Measurements from ENCODE around the gene RPH3AL.

Gene RPH3AL

DNA sequence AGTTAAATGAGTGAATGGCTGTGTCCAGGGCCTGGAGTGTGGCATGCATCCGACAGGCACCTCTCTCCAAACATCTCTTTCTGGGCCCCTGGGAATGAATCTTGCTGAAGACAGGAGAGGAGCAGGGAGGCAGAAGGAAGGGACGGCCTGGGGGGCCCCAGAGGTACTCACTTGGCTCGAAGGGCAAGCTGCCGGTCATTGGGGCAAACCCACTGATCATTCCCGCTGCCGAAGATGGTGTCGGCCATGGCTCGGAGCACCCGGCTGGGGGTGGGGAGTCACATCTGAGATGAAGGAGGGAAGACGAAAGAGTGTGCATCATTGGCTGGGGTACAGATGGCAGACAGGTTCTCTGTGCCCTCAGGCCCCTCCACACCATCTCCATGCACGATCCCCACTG lies 25.3 kb downstream of the RPH3AL start:
- no peak overlapping the region for H3K4me3 ChIP-seq (ENCODE audit: low read depth, low read length)
- TF ChIP-seq, protein P1, sequence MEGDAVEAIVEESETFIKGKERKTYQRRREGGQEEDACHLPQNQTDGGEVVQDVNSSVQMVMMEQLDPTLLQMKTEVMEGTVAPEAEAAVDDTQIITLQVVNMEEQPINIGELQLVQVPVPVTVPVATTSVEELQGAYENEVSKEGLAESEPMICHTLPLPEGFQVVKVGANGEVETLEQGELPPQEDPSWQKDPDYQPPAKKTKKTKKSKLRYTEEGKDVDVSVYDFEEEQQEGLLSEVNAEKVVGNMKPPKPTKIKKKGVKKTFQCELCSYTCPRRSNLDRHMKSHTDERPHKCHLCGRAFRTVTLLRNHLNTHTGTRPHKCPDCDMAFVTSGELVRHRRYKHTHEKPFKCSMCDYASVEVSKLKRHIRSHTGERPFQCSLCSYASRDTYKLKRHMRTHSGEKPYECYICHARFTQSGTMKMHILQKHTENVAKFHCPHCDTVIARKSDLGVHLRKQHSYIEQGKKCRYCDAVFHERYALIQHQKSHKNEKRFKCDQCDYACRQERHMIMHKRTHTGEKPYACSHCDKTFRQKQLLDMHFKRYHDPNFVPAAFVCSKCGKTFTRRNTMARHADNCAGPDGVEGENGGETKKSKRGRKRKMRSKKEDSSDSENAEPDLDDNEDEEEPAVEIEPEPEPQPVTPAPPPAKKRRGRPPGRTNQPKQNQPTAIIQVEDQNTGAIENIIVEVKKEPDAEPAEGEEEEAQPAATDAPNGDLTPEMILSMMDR (IDR thresholded peaks at IDR 0.05; ENCODE audit: borderline replicate concordance, insufficient read depth, low read depth, low read length), result no peak

DNA sequence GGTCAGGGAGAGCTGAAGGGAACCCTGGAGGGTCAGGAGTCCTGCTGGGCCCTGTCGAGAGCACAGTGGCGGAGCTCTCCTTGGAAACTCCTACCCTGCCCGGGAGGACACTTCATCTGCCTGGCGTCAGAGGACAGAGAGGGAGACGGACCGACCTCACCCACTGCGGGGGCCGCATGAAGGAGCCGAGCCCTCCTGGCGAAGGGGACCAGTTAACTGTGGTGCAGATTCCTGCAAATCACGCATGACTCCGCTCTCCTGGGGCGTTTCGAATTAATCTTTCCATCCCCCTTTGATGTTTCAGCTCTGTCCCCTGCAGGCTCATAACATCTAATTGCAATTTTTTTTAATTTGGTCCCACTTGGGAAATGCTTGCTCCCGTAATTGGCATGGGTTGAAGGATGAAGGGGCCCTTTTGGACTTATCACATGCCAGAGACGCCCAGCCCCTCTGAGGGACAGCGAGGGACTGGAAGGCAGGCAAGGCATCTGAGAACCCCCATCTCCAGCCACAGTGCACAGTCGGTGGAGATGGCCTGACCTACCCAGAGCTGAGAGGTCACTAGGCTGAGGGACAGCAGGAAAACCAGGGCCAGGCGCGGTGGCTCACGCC lies 26.5 kb downstream of the RPH3AL start:
- TF ChIP-seq, protein P1 (IDR thresholded peaks at IDR 0.05; ENCODE audit: borderline replicate concordance, insufficient read depth, low read depth, low read length), result no peak
- no peak overlapping the region for H3K4me3 ChIP-seq (ENCODE audit: low read depth, low read length)

DNA sequence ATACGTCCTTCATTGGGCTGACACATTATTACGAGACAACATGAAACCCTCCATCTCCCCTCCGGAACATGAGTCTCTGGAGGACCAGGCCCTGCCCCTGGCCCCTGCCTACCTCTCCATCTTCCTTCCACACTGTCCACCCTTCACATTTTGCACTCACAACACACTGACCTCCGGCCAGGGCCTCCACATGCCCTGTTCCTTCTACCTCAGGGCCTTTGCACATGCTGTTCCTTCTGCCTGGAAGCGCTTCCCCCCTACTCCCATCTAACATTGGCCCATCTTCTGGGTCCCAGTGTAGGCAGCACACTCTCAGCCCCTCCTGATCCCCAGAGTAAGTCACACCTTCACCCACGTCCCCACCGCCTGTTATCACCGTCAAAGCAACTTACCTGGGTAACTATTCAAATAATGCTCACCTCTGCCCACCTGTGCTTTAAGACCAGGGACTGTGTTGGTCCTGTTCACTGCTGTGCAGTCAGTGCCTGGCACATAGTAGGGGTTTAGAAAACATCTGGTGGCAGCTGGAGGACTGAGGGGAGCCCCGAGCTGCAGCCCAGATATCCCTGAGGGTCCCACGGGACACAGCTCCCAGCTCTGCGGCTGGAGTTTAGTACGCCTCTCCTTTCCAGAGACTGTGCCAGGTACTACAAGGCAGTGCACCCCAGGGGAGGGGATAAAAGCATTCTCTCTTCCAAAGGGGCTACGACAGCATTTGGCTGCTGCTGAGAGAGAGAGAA lies 27.2 kb downstream of the RPH3AL start:
- TF ChIP-seq, protein P1 (IDR thresholded peaks at IDR 0.05; ENCODE audit: borderline replicate concordance, insufficient read depth, low read depth, low read length), result no peak
- H3K4me3 ChIP-seq (ENCODE audit: low read depth, low read length), result no peak overlapping the region

DNA sequence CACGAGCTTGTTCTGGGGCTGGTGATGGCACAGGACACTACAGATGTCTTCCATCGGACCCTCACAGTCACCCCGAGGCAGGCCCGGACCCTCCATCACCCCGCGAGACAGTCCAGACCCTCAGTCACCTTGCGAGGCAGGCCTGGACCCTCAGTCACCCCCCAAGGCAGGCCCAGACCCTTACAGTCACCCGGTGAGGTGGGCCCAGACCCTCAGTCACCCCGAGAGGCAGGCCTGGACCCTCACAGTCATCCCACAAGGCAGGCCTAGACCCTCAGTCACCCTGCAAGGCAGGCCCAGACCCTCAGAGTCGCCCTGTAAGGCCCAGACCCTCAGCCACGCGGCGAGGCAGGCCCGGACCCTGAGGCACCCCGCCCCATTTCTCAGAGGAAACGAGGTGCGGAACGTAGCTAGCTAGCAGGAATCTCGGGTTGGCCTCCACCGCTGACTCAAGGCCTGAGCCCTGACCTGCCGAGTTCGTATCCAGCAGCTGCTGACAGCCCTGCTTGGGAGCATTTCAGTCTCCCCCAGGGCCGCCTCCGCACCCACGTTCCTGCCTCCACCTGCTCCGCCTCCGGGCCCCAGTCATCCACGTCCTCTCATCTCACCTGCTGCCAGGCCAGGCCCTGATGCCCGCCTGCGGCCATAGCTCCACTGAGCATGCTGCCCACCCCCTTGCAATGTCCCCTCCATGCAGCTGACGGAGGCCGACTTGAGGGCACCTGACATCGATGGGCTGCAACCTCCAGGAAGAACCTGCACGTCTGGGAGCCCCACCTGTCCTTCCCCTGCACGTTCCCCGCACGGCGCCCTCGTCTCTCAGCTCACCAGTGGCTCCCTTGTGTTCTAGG lies 28.7 kb downstream of the RPH3AL start:
- no peak overlapping the region for H3K4me3 ChIP-seq (ENCODE audit: low read depth, low read length)
- TF ChIP-seq, protein P1 (IDR thresholded peaks at IDR 0.05; ENCODE audit: borderline replicate concordance, insufficient read depth, low read depth, low read length), result no peak

DNA sequence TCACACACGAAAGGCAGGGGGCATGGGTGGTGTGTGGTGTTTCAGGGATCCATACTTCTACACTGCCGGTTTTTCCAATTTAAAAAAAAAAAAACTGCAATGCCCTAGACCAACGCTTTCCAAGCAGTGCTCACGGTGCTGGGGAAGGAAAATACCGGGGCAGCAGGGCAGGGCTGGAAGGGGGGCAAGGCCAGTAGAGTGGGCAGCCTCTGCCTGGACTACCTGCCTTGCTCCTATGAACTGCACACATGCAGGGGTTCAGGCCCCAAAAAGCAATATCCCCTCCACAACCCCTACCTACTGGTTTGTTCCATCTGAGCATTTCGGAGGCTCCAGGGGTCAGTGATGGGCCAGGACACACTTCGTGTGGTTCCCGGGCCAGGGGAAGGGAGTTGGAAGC lies 29.4 kb downstream of the RPH3AL start:
- TF ChIP-seq, protein P1 (IDR thresholded peaks at IDR 0.05; ENCODE audit: borderline replicate concordance, insufficient read depth, low read depth, low read length), result no peak

DNA sequence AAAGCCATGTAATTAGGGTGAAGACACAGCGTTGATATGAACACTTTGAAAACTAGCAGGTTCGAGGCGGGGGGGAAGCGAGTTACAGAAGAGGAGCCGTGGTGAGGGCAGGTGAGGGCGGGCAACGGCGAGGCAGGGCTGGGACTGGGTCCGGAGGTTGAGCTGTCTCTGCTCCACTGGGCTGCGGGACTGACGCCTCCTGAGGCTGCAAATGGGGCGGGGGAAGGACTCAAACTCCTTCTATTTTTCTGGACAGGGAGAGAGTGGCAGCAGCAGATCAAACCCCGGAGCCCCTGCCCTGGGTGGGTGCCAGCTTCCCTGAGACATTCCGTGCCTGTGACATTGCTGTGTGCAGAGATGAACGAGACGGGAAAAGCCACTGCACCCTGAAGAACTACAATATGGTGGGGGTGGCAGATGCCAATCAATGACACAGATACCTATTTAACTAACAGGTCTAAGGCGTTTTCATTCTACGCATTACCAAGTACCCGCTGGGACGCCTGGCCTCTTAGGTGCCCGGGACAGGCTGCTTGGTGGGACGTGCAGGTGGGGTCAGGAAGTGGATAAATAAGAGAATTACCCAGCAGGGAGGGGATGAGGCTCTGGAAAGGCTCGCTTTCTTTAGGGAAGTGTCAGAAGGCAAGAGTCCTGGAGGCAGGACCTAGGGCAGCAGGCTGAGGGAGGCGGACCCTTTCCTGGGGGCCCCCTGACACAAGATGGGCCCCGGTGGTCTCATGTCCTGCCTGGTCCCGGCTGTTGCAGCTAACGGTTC lies 30.4 kb downstream of the RPH3AL start:
- TF ChIP-seq, protein P1 (IDR thresholded peaks at IDR 0.05; ENCODE audit: borderline replicate concordance, insufficient read depth, low read depth, low read length), result no peak
- H3K4me3 ChIP-seq (ENCODE audit: low read depth, low read length), result no peak overlapping the region

More for the DNA sequence above, 29.4 kb downstream of the RPH3AL start:
- H3K4me3 ChIP-seq (ENCODE audit: low read depth, low read length), result no peak overlapping the region
